GM21447 (cell line): ENCODE measurements around the gene CA10.

Source experiments
- ATAC-seq: cut with Tn5 transposase; IDR thresholded peaks from one replicate; pipeline ENCODE4 v1.9.1; 2021; ENCODE audit not compliant: unreplicated experiment

Gene CA10

GRCh38 chr17:51699303-51699702, 459.2 kb downstream of the CA10 start:
- no peak for ATAC-seq

- ATAC-seq, result no peak
Observed at GRCh38 chr17:51692917-51693316, 465.6 kb downstream of the CA10 start.

DNA sequence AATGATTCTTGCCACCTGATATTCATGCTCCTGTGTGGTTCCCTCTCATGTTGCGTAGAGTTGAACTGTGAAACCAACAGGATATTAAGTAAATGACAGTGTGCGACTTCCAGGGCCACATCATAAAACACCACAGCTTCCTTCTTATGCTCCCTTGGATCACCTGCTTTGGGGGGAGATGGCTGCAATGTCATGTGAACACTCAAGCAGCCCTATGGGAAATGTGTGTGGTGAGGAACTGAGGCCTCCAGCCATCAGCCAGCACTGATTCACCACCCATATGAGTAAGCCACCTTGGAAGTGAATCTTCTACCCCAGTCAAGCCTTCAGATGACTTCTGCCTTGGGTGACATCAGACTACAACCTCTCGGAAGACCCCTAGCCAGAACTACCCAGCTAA, 470.6 kb downstream of the CA10 start:
- ATAC-seq, result no peak

DNA sequence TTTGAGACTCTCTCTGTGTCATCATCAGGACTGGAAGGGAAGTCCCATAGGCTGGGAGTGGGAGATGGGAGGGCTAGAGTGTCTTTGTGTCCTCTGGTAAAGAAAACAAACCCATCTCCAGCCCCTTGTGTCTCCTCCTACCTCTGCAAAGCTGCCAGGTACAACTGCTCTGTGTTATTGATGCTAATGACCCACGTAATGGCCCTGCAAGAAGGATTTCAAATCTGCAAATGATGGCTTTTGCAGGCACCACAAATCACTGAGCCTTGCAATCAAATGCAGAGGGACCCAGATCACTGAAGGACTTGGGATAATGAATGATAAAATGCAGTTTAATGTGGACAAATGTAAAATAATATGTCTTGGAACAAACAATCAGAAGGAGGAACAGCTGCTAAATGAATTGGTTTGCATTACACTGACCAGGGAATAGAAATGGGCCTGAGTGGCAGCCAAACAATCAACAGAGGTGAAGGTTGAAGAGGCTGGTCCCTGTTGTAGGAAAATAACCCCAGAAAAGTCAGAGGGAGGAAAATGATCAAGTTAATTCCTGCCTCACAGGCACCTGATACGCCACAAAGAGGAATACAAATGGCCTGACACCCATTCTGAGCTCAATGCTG, 473.1 kb downstream of the CA10 start:
- ATAC-seq, result no peak

- ATAC-seq, result no peak
Observed at GRCh38 chr17:51684214-51684613, 474.3 kb downstream of the CA10 start.

DNA sequence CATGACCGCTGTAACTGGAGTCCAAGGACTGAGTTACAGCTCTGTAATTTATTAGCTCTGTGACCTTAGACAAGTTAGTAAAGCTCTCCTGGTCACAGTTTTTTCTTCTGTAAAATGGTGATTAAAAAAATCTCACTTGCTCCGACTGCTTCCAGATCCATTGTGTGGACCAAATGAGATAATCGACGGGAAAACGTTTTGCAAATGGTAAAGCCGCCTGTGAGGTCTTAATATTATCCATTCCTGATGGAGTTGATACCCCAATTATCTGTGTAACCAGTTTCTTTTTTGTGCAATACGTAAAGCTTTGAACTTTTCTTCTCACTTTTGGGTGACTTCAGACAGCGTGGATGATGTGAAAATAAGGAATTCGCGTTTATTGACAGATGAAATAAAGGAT, 475.2 kb downstream of the CA10 start:
- no peak for ATAC-seq

DNA sequence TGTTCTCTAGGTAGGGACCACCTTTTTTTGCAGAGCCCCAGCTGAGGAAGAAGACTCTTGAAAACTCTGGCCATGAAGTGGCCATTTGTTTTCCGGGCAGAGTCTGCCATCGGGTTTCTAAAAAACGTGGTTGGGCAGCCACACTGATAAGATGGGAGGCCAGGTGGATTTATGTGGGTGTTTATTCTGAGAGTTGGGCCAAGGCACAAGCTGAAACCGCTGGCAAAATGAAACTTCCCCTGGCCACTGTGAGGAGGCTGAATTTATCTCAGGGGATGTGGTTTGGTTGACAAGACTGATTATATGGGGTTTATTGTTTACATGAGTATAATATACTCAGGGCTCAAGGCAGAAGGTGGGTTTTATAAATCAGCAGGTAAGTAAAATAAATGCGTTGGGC, 476.4 kb downstream of the CA10 start:
- ATAC-seq, result no peak

GRCh38 chr17:51677875-51678274, 480.6 kb downstream of the CA10 start:
- no peak for ATAC-seq

DNA sequence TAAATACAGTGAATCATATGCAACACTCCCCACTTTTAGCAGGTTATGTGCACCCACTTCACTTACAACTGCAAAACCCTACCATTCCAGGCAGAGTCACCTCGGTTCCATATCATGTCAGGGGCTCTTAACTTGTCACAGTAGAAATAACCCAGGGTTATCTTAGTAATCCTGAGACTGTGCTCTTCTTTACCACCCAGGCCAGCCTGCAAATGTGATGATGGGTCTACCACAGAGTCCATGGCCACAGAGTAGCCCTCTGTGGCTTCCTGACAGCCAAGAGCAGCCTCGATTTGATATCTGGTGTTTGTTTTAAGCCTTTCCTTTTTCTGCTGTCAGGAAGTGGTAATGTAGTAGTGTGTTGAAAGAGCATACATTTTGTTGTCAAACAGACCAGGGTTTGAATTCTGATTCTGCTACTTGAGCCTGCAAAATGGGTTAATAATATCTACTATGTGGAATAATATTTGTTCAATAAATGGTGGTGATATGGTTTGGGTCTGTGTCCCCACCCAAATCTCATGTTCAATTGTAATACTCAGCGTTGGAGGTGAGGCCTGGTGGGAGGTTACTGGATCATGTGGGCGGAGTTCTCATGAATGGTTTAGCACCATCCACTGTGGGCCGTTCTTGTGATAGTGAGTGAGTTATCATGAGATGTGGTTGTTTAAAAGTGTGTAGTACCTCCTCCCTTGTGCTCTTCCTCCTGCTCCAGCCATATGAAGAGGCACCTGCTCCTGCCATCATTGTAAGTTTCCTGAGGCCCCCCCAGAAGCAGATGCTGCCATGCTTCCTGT, 481.6 kb downstream of the CA10 start:
- no peak for ATAC-seq

- no peak for ATAC-seq
Observed at GRCh38 chr17:51674579-51675255, 483.8 kb downstream of the CA10 start.

GRCh38 chr17:51673070-51673469, 485.4 kb downstream of the CA10 start:
- no peak for ATAC-seq

- no peak for ATAC-seq
Observed at GRCh38 chr17:51672065-51672464, 486.4 kb downstream of the CA10 start.

- no peak for ATAC-seq
Observed at GRCh38 chr17:51670899-51671298, 487.6 kb downstream of the CA10 start.

DNA sequence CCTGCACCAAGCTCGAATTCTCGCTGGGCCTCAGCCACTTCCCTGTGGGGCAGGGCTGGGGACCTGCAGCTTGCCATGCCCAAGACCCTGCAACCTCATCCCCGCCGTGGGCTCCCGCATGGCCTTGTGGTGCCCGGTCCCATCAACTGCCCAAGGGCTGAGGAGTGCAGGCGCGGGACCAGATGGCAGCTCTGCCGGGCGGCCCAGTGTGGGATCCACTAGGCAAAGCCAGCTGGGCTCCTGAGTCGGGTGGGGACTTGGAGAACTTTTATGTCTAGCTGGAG, 489.6 kb downstream of the CA10 start:
- no peak for ATAC-seq

- no peak for ATAC-seq
Observed at GRCh38 chr17:51668155-51668962, 490.2 kb downstream of the CA10 start.

DNA sequence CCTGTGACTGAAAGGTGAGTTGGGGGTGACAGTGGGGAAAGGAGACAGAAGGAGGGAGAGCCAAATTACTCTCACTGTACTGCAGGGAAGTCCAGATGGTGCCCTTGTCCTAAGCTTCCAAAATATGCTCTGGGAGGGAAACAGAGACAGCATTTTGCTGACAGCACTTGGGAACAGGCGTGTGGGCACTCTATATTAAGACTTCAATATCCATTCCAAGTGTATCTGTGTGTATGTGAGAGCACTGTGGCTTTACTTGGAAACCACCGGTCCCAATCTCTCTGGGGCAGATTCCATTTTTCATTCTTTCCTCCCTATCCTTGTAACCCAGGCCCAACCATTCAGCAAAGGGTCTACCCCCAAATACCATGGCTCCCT, 490.8 kb downstream of the CA10 start:
- no peak for ATAC-seq

DNA sequence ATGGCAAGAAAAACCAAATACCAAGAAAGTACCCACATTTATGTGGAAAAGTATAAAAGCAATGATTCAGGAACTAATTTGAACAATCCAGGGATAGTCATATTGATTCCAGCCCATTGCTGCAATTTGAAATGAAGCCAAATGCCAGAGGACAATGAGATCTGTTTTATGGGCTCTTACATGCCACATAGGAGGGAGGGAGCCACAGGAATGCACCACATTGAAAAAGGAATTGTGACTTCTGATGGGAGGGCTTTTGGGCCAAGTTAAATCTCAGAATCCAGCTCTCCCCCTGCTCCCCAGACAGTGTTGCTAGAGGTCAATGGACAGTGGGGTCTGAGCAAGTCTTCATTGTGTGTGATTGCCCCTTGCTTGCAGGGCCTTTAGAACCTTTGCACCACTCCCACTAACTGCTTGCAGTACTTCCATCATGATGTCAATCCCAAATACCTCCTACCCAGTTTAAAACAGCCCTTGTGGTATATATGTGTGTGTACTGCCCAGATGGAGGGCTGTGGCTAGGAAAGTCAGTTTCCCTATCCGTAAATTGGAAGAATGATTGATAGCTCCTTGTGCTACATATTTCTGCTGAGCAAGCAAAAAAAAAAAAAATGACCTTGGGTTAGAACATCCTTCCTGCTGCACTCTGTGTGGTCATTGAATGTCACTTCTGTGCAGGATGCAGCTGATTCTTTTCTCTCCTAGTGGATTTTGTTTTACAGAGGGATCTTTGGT, 491.4 kb downstream of the CA10 start:
- no peak for ATAC-seq

GRCh38 chr17:51662204-51663056, 496.1 kb downstream of the CA10 start:
- ATAC-seq, result no peak

- no peak for ATAC-seq
Observed at GRCh38 chr17:51661403-51661802, 497.1 kb downstream of the CA10 start.

GRCh38 chr17:51660266-51660665, 498.2 kb downstream of the CA10 start:
- no peak for ATAC-seq
